IPS DF 4.7 (cell line): ENCODE measurements around the gene WDTC1.

Experiments used
- DNase-seq: peaks from one replicate; pipeline ENCODE4 v3.0.0-alpha.2; 2013; ENCODE audit warnings: low spot score; ENCODE audit errors: extremely low read depth

WDTC1 gene

DNA sequence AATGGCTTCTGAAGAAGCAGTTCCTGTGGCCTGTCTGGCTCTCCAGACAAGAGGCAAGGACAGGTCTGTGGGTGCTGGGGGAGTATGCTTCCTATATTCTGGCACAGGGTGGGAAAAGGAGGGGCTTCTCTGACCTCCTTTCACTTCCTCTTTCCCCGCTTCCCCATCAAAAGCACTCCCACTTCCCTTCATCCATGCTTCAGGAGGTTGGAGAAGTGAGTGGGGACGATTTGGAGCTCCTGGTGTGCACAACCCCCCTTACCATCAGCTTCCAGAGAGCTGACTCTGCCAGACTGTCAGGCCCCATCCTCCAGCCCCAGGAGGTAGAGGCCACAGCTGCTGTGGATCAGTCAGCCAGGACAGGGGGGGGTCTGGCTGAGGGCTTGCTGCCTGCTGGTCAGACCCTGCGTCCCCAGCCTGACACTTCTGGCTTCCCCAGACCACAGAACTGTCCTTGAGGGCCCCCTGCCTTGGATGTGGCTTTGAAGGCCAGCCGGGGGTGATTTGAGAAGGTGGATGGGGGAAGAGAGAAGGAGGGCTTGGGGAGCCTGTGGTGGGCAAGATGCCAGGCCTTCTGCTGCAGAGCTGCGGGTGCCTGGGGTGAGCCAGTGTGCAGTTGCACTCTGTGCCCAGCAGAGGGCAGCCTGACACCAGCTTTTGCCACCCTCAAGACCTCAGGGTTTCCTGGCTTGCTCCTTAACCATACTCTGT, 66.1 kb downstream of the WDTC1 start:
- no peak for DNase-seq

DNA sequence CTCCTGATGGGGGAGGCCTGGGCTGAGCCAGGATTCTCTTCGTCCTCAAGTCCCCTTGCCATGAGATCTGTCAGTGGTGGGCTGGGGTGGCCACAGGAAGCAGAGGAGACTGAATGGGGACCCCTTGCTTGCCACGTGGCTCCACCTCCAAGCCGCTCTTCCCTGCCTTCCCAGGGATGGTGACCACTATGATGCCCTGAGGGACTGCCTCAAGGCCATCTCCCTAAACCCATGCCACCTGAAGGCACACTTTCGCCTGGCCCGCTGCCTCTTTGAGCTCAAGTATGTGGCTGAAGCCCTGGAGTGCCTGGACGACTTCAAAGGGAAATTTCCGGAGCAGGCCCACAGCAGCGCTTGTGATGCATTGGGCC, 66.6 kb downstream of the WDTC1 start:
- no peak for DNase-seq

DNA sequence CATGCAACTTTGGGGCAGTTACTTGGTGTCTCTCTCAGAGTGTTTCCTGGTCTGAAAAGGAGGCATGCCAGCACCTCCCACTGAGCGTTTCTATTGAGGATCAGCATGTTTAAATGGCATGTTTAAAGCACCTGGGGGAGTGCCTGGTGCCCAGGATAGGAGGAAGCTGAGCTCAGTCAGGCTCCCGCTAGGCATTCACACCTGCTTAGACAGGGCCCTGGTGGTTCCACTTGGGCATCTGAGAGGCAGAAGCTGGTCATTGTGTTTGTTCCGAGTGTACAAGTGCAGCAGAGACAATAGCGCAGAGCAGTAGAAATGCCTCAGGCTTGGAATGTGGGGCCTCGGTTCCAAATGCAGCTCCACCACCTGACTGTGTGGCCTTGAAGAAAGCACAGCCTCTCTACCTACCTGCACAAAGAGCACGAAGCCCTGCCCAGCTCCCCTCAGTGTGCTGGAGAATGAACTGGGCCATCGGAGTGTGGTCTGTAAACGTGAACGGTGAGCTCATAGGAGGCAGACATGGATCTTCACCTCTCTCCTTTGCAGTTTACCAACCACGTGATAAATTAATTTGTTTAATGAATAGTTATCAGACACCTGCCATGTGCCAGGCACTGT, 67.3 kb downstream of the WDTC1 start:
- DNase-seq, result no peak

DNA sequence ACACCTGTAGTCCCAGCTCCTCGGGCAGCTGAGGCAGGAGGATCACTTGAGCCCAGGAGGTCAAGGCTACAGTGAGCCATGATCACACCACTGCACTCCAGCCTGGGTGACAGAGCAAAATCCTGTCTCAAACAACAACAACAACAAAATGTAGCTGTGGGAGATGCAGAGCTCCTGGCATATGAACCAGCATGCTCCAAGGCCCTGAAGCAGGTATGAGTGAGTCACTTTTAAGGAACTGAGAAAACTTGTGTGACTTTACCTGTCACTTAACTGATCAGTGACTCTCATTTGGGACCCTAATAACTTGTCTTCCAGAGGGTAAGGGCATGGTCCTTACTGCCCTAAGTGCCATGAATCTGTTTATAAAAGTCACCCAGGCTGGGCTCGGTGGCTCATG, 68.2 kb downstream of the WDTC1 start:
- DNase-seq, result no peak

DNA sequence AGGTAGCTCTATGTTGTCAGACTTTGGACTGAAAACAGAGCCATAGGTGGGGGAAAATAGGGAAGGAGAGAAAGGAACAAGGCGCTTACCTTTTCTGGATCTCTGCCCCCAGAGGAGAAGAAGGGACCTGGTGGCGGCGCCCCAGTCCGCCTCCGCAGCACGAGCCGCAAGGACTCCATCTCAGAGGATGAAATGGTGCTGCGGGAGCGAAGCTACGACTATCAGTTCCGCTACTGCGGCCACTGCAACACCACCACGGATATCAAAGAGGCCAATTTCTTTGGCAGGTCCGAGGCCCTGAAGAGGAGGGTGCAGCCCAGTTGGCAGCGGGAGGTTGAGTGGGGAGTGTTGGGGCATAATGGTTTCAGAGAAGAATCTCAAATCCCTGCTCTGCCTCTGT, 69.1 kb downstream of the WDTC1 start:
- DNase-seq, result no peak

GRCh38 chr1:27306071-27306470, 71.6 kb downstream of the WDTC1 start:
- DNase-seq, result no peak

- DNase-seq, result no peak
Measured at GRCh38 chr1:27306892-27307761, 72.7 kb downstream of the WDTC1 start.

GRCh38 chr1:27307874-27308598, 73.6 kb downstream of the WDTC1 start:
- DNase-seq, result no peak

- DNase-seq, result no peak
Measured at GRCh38 chr1:27314169-27314568, 79.7 kb downstream of the WDTC1 start.

DNA sequence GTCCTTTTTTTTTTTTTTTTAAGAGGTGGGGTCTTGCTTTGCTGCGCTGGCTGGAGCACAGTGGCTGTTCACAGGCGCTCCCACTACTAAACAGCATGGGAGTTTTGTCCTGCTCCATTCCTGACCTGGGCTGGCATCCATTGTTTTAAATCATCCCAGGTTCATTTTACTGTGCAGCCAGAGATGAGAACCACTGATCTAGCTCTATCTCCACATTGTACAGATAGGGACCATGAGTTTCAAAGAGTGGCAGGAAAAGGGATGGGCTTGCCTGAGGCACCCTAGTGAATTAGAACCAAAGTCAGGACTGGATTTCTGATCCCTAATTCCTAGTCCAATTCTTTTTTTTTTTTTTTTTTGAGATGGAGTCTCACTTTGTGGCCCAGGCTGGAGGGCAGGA, 80.3 kb downstream of the WDTC1 start:
- DNase-seq, result no peak

DNA sequence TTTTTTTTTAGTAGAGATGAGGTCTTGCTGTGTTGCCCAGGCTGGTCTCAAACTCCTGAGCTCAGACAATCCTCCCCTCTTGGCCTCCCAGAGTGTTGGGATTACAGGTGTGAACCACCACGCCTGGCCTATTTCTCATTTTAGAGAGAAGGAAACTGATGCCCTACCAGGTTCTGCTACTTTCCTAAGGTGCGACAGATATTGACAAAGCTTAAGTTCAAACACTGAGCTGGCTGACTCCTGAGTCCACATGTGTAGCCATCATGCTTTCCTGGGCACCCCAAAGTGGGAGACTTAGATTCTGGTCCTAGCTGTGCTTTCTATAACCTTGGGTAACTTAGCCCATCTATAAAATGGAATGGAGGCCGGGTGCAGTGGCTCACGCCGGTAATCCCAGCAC, 82.4 kb downstream of the WDTC1 start:
- DNase-seq, result no peak

GRCh38 chr1:27318136-27318535, 83.7 kb downstream of the WDTC1 start:
- no peak for DNase-seq

GRCh38 chr1:27318596-27318995, 84.2 kb downstream of the WDTC1 start:
- no peak for DNase-seq

DNA sequence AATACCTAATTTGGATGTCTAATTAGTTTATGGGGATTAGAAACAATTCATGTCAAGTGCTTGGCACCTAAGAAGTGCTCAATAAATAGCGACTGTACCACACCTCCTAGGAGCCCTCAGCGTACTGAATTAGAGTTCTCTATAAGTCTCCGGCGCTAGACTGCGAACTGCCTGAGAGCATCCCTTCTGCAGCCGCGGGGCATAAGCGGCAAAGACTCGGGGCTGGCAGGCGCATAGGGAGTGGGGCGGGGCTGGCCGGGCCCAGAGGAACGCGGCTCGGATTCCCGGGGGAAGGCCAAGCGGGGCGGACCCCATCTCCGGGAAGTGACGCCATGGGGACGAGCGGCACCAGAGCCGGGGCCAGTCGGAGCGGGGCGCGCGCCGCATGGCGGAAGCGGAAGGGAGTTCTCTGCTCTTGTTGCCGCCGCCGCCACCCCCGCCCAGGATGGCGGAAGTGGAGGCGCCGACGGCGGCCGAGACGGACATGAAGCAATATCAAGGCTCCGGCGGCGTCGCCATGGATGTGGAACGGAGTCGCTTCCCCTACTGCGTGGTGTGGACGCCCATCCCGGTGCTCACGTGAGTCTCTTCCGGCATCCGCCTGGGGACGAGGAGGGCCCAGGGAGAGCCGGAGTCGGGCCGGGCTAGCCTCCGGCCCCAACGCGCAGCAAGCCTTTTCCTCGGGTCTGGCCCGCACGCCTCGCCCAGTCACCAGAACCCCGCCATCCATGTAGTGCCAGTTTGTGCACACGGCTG, 87.6 kb downstream of the WDTC1 start, which contains the start of gene TMEM222:
Gene TMEM222 (plus strand): TSS at position 351 of the 756 bp plus-strand sequence. CDS start 35 bp downstream, at position 386.
- DNase-seq, result no peak

- DNase-seq, result no peak
Measured at GRCh38 chr1:27322569-27323240, 88.3 kb downstream of the WDTC1 start.

DNA sequence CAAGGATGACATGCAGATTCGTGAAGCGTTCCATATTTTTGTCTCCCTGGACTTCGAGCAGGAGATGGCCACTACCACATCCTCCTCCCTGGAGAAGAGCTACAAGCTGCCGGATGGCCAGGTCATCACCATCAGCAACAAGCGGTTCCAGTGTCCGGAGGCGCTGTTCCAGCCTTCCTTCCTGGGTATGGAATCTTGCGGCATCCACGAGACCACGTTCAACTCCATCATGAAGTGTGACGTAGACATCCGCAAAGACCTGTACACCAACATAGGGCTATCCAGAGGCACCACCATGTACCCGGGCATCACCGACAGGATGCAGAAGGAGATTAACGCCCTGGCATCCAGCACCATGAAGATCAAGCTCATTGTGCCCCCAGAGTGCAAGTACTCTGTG, 90.9 kb downstream of the WDTC1 start:
- no peak for DNase-seq

GRCh38 chr1:27327964-27328363, 93.5 kb downstream of the WDTC1 start:
- no peak for DNase-seq

DNA sequence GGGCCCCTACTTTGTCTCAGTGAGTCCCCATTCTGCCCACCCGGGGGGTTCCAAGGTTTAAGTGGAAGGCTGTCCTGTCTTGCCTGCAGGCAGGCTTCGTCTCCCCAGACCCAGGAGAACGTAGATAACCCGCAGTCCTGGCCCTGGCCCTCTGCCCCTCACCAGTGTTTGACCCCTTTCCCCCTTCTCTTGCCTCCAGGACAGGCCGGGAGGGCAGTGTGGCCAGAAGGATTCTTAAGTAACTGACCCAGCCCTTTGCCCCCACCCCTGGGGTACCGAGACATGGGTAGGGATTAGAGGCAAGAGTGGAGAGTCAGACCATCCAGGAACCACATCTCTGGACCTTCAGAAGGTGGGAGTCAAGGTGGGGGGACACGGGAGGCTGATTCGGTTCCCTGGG, 96.4 kb downstream of the WDTC1 start:
- no peak for DNase-seq

DNA sequence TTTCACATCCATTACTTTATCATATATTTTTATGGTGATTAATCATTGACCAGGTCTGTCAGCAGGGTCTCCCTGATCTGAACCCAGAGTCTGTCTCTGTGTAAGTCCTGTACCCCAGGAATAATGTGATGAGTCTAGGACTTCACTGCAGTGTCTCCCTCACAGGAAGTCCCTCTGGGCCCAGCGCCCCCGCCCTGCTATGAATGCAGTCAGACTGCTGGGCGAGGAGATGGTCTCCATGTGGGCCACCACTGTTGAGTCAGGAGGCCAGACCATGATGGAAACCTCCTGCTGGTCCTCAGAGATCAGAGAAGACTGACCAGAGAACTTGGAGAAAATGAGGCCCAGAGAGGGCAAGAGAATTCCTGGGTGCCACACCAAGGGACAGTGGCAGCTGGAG, 97.0 kb downstream of the WDTC1 start:
- no peak for DNase-seq

DNA sequence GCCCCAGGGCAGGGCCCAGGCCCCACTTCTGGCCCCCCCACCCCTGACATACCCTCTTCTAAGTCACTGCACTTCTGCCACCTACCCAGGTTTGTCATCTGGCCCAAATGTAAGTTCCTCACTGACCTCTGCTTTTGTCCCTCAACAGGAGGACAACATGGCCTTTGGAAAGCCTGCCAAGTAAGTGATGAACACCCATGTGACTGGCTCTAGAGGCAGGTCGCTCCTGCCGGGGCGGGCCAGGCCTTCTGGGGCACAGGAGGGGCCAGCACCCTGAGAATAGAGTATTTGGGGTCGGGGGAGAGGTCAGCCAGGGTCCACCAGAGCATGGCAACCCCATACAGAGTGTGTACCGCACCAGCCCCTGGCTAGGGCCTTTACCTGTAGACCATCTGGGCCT, 97.5 kb downstream of the WDTC1 start:
- DNase-seq, result no peak
